ENCODE results near the gene CHPT1. TPM values are rescaled to one million over a fixed set of nuclear protein-coding genes. Genes with fewer than 3 reads are reported as not detected.

CHPT1 gene
- total and polyA plus RNA-seq, 9 of the 15 experiments (the other 6 are each of a cell fraction or from before 2014, with no cell fraction given) = 15.3 to 210 (median 91.9) TPM

DNA sequence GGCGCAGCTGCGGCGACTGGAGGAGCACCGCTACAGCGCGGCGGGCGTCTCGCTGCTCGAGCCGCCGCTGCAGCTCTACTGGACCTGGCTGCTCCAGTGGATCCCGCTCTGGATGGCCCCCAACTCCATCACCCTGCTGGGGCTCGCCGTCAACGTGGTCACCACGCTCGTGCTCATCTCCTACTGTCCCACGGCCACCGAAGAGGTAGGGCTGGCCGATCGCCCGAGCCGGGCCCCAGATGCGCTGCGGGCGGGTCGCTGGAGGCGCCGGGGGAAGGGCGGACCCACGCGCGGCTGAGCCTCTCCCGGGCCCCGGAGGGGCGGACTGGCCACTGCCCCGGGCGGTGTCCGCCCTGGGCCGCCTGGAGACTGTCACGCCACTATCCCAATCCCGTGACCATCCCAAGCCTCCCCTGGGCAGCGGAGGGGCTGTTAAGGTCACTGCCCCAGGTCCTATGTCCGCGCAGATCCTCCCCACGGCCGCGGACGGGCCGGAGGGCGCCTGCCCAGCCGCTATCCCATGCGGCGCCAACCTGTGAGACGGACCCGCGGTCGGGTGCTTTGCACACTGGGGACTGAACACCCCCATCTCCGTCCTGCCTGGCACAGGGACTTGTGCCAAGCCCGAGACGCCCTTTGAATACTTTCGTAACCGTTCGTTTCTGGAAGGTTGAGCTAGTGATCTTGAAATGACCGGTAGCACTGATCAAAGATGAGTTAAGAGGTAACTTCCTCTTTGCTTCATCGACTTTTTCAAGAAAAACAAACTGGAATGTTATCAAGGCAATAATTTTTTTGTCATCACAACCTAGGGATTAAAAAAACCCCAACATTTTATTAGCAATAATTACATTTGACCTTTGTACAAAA lies 725 bp downstream of the CHPT1 start (continued):
- TF ChIP-seq ZNF197 (CRISPR knock-in tag; IDR thresholded peaks at IDR 0.05; ENCODE audit: low read depth) (no peak), RNF2 (IDR thresholded peaks at IDR 0.05) (0 out of 2 replicates have a peak, but pooled peaks have one; percentile 13), BRD9 (IDR thresholded peaks at IDR 0.05; ENCODE audit: low read depth, partially characterized antibody) (no peak), CREB1 (IDR thresholded peaks at IDR 0.05) (no peak), CREB1 (CRISPR knock-in tag; IDR thresholded peaks at IDR 0.05) (no peak), ARNT (IDR thresholded peaks at IDR 0.05) (no peak), ZNF445 (CRISPR knock-in tag; IDR thresholded peaks at IDR 0.05; ENCODE audit: low read depth) (no peak), PCBP2 (IDR thresholded peaks at IDR 0.05; ENCODE audit: low read depth, low read length, poor library complexity, severe bottlenecking) (no peak), MYNN (IDR thresholded peaks at IDR 0.05) (no peak), MYNN (CRISPR knock-in tag; IDR thresholded peaks at IDR 0.05) (no peak), RBFOX2 (IDR thresholded peaks at IDR 0.05; ENCODE audit: low read depth, low read length) (peak; percentile 72), ZNF586 (CRISPR knock-in tag; conservative IDR thresholded peaks at IDR 0.05) (no peak), TRIM28 (IDR thresholded peaks at IDR 0.05) (no peak), RFX7 (CRISPR knock-in tag; IDR thresholded peaks at IDR 0.05) (no peak), MAFK (IDR thresholded peaks at IDR 0.05; ENCODE audit: low read length) (no peak)
- TF ChIP-seq, protein P1, sequence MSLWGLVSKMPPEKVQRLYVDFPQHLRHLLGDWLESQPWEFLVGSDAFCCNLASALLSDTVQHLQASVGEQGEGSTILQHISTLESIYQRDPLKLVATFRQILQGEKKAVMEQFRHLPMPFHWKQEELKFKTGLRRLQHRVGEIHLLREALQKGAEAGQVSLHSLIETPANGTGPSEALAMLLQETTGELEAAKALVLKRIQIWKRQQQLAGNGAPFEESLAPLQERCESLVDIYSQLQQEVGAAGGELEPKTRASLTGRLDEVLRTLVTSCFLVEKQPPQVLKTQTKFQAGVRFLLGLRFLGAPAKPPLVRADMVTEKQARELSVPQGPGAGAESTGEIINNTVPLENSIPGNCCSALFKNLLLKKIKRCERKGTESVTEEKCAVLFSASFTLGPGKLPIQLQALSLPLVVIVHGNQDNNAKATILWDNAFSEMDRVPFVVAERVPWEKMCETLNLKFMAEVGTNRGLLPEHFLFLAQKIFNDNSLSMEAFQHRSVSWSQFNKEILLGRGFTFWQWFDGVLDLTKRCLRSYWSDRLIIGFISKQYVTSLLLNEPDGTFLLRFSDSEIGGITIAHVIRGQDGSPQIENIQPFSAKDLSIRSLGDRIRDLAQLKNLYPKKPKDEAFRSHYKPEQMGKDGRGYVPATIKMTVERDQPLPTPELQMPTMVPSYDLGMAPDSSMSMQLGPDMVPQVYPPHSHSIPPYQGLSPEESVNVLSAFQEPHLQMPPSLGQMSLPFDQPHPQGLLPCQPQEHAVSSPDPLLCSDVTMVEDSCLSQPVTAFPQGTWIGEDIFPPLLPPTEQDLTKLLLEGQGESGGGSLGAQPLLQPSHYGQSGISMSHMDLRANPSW (CRISPR knock-in tag; IDR thresholded peaks at IDR 0.05) = no peak
- TF ChIP-seq, protein P2, sequence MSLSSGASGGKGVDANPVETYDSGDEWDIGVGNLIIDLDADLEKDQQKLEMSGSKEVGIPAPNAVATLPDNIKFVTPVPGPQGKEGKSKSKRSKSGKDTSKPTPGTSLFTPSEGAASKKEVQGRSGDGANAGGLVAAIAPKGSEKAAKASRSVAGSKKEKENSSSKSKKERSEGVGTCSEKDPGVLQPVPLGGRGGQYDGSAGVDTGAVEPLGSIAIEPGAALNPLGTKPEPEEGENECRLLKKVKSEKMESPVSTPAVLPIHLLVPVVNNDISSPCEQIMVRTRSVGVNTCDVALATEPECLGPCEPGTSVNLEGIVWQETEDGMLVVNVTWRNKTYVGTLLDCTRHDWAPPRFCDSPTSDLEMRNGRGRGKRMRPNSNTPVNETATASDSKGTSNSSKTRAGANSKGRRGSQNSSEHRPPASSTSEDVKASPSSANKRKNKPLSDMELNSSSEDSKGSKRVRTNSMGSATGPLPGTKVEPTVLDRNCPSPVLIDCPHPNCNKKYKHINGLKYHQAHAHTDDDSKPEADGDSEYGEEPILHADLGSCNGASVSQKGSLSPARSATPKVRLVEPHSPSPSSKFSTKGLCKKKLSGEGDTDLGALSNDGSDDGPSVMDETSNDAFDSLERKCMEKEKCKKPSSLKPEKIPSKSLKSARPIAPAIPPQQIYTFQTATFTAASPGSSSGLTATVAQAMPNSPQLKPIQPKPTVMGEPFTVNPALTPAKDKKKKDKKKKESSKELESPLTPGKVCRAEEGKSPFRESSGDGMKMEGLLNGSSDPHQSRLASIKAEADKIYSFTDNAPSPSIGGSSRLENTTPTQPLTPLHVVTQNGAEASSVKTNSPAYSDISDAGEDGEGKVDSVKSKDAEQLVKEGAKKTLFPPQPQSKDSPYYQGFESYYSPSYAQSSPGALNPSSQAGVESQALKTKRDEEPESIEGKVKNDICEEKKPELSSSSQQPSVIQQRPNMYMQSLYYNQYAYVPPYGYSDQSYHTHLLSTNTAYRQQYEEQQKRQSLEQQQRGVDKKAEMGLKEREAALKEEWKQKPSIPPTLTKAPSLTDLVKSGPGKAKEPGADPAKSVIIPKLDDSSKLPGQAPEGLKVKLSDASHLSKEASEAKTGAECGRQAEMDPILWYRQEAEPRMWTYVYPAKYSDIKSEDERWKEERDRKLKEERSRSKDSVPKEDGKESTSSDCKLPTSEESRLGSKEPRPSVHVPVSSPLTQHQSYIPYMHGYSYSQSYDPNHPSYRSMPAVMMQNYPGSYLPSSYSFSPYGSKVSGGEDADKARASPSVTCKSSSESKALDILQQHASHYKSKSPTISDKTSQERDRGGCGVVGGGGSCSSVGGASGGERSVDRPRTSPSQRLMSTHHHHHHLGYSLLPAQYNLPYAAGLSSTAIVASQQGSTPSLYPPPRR (CRISPR knock-in tag; IDR thresholded peaks at IDR 0.05; ENCODE audit: borderline replicate concordance) = no peak
- TF ChIP-seq, protein P3, sequence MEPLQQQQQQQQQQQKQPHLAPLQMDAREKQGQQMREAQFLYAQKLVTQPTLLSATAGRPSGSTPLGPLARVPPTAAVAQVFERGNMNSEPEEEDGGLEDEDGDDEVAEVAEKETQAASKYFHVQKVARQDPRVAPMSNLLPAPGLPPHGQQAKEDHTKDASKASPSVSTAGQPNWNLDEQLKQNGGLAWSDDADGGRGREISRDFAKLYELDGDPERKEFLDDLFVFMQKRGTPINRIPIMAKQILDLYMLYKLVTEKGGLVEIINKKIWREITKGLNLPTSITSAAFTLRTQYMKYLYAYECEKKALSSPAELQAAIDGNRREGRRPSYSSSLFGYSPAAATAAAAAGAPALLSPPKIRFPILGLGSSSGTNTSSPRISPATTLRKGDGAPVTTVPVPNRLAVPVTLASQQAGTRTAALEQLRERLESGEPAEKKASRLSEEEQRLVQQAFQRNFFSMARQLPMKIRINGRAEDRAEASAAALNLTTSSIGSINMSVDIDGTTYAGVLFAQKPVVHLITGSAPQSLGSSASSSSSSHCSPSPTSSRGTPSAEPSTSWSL (CRISPR knock-in tag; IDR thresholded peaks at IDR 0.05; ENCODE audit: borderline replicate concordance) = no peak
- TF ChIP-seq, protein P4, sequence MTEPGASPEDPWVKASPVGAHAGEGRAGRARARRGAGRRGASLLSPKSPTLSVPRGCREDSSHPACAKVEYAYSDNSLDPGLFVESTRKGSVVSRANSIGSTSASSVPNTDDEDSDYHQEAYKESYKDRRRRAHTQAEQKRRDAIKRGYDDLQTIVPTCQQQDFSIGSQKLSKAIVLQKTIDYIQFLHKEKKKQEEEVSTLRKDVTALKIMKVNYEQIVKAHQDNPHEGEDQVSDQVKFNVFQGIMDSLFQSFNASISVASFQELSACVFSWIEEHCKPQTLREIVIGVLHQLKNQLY (CRISPR knock-in tag; conservative IDR thresholded peaks at IDR 0.05) = no peak

Measured in K562 (cell line).